Measurements from ENCODE around the gene ZNF776.
"Not testable (repeated sequence)": the region's sequence is repeated elsewhere in the genome, so short reads cannot be mapped to it uniquely, and the experiment has no call there.

ZNF776 gene

GRCh38 chr19:57746580-57747471 is at the start of gene ZNF776:
ZNF776 (plus strand) TSS chr19:57746815; CDS start chr19:57747059, 244 bp downstream.
- peak; percentile 95 for DNase-seq (ENCODE audit: low spot score)

DNA sequence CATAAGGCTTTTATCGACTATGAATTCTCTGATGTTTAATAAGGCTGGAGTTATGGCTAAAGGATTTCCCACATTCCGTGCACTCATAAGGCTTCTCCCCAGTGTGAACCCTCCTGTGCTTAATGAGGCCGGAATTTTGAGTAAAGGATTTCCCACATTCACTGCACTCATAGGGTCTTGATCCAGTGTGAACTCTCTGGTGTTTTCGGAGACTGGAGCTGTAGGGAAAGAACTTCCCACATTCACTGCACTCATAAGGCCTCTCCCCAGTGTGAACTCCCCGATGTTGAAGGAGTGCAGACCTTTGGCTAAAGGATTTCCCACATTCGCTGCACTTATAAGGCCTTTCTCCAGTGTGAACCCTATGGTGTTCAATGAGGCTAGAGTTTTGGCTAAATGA is 45.0 kb upstream of the ZNF776 start:
- DNase-seq (ENCODE audit: low spot score) = no peak

DNA sequence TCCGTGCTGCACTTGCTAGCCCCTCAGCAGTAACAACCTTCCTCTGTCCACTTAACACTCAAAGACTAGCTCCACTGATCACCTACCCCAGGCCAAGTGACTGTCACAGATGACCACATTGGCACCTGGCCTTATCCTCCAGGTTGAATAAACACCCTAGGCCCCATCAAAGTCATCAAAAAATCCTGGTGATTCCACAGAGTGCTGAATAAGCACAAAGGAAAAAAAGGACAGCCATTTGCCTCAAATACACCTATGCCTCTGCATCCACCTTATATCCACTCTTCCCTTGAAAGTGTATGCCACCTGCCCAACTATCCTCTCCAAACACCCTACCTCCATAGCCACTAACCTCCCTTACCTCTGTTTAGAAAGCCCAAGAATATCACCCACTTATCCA is 40.3 kb upstream of the ZNF776 start:
- no peak for DNase-seq (ENCODE audit: low spot score)

DNA sequence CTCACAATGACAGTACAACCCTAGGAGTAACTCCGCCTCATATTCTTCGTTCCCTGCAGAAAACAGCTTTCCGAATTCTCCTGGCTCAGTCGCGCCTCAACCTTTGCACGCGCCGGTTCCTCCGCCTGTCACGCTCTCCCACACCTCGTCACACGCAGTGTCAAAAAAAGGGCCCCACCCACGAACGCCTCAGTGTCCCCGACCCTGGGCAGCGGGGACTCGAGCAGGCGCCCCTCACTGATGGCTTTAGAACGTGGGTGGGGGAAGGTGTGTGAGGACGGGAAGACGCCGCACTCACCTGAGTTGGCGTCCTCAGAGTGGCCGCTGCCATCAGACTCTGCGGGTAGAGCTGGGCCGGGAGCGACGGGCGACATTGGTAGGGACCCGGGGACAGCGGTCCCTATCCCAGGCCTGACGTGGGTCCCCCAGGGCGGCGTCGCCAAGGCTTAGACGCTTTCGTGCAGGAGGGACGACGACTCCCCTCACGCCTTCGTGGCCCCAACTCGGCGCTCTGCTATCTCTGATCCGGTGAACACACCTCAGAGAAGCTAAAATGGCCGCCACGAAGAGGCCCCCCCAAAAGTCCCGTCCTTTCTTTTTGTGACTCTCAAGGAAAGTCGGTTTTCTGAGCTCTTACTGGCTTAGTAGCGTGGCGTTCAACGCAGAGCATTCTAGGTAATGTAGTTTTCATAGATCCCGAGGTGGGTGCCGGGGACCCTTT is 37.8 kb upstream of the ZNF776 start, which contains the start of gene ZNF154:
TSS of gene ZNF154 (minus strand) at position 564 of the 721 bp plus-strand sequence. CDS start at position 331, 233 bp downstream.
- DNase-seq (ENCODE audit: low spot score) = peak; percentile 81

- DNase-seq (ENCODE audit: low spot score) = no peak
Observed at GRCh38 chr19:57709616-57710015, 37.0 kb upstream of the ZNF776 start.

- no peak for DNase-seq (ENCODE audit: low spot score)
Observed at GRCh38 chr19:57712222-57712621, 34.4 kb upstream of the ZNF776 start.

DNA sequence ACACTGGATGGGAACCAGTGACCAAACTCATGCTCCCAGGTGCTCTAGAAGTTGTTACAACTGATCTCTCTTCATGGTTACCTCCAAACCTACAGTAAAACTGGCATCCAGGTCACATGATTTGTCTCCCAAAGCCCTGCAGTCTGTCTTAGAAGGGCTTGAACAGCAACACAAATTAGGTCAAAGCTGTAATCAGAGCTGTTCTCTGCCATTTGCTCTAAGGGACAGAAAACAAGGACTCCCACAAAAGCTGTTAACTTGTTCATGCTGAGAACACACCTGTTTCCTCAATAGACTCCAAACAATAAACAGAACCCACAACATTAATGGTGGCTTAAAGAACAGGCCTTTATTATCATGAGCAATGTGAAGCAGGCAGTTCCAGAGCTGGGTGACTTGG is 27.2 kb upstream of the ZNF776 start:
- DNase-seq (ENCODE audit: low spot score) = no peak

DNA sequence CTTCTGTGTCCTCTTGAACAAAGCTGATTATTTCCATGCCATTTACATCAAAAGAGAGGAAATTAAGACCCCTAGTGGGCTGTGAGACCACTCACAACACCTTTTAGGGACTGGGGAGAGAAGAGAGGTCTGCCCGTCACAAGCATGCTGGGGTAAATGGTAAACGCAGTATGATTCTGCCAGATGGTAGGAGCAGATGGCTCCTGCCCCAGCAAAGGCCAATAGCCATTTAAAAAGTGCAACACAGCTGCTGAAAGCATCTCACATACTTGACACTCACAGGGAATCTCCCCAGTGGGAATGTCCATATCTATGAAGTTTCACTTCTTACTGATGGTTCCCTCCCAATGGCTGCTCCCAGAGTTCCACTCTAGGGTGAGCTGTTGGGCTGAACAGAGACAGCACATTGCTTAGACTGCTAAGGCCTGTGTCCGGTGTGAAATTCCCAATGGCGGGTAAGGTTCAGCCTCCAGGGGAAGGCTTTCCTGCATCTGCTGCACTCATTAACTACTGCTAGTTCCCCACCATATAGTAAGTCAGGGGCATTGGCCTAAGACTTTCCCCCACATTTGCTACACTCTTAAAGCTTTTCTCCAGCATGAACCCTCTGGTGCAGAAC is 26.6 kb upstream of the ZNF776 start:
- no peak for DNase-seq (ENCODE audit: low spot score)

DNA sequence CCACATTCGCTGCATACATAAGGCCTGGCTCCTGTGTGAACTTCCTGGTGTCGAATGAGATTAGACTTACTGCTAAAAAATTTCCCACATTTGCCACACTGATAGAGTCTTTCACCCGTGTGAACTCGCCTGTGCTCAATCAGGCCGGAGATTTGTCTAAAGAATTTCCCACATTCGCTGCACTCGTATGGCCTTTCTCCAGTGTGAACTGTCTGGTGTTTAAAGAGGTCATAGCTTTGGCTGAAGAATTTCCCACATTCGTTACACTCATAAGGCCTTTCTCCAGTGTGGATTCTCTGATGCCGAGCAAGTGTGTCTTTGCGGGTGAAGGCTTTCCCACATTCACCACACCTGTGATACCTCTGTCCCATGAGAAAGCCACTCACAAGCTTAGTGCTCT is 25.7 kb upstream of the ZNF776 start:
- DNase-seq (ENCODE audit: low spot score) = no peak

- not testable (repeated sequence) for DNase-seq (ENCODE audit: low spot score)
Observed at GRCh38 chr19:57738320-57738719, 8.3 kb upstream of the ZNF776 start.

GRCh38 chr19:57738770-57739169 is 7.8 kb upstream of the ZNF776 start:
- not testable (repeated sequence) for DNase-seq (ENCODE audit: low spot score)

GRCh38 chr19:57747472-57747807 is 825 bp downstream of the ZNF776 start:
- DNase-seq (ENCODE audit: low spot score) = no peak

GRCh38 chr19:57748029-57748428 is 1.4 kb downstream of the ZNF776 start:
- DNase-seq (ENCODE audit: low spot score) = no peak

DNA sequence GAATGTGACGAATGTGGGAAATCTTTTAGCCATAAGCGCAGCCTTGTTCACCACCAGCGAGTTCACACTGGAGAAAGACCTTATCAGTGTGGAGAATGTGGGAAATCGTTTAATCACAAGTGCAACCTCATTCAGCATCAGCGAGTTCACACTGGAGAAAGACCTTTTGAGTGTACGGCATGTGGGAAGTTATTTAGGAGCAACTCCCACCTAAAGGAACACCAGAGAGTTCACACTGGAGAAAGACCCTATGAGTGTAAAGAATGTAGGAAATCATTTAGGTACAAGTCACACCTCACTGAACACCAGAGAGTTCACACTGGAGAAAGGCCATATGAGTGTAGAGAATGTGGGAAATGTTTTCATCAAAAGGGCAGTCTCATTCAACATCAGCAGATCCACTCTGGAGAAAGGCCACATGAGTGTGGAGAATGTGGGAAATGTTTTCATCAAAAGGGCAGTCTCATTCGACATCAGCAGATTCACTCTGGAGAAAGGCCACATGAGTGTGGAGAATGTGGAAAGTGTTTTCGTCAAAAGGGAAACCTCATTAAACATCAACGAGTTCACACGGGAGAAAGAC is 7.6 kb downstream of the ZNF776 start:
- DNase-seq (ENCODE audit: low spot score) = no peak

GRCh38 chr19:57755031-57755430 is 8.4 kb downstream of the ZNF776 start:
- DNase-seq (ENCODE audit: low spot score) = no peak

DNA sequence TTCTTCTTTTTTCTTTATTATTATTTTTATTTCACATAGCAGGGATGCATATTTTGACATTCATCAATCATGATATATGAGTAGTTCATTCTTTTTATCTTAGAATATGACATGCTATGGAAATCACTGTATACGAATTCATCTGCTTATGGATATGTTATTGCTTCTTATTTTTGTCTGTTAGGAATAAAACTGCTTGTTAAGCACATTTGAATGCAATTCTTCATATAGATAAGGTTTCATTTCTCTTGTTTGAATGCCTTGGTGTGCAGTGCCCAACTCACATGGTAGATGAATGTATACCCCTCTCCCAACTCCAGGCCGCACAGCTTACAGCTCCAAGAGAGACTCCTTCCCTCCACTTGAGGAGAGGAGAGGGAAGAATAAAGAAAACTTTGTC is 11.3 kb downstream of the ZNF776 start:
- DNase-seq (ENCODE audit: low spot score) = no peak

DNA sequence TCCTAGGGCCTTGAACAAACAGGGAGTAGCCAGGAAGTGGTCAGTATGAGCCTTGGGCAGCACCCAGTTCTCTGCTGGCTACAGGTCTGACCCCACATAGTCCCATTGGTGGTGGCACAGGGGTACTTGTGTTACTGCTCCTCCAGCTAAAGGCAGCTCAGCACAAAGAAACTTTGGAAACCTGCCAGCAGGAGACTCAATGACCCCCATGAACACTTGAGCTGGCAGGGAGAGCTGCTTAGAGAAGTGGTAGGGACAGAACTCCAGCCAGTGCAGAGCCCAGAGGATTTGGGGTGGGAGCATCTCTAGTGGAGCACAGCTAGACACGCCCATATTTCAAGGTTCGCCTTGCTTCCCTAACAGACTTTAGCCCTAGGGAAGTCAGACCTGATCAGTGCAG is 12.5 kb downstream of the ZNF776 start:
- DNase-seq (ENCODE audit: low spot score) = no peak

GRCh38 chr19:57769345-57770131 is 22.9 kb downstream of the ZNF776 start, which contains the start of gene ZNF586:
ZNF586 (plus strand) TSS chr19:57769676; CDS start chr19:57769843, 167 bp downstream.
- peak; percentile 97 for DNase-seq (ENCODE audit: low spot score)

DNA sequence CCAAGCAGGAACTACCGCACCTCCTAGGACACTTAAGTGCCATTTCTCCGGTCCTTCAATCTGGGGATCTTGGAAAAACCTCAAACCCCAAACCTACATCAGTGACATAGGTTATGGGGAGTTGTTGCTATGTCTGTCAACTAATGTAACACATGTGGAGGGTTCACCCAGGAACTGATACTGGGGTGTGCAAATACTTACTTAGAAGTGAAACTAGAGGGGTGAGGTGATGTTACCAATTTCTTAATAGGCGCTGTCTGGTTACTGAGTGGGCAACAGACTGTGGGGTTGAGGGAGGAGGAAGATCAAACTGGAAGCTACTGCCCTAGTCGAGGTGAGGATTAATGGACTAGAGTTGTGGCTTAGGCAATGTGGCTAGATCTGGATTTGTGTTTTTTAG is 24.8 kb downstream of the ZNF776 start:
- DNase-seq (ENCODE audit: low spot score) = no peak

- no peak for DNase-seq (ENCODE audit: low spot score)
Observed at GRCh38 chr19:57773488-57773887, 26.9 kb downstream of the ZNF776 start.

DNA sequence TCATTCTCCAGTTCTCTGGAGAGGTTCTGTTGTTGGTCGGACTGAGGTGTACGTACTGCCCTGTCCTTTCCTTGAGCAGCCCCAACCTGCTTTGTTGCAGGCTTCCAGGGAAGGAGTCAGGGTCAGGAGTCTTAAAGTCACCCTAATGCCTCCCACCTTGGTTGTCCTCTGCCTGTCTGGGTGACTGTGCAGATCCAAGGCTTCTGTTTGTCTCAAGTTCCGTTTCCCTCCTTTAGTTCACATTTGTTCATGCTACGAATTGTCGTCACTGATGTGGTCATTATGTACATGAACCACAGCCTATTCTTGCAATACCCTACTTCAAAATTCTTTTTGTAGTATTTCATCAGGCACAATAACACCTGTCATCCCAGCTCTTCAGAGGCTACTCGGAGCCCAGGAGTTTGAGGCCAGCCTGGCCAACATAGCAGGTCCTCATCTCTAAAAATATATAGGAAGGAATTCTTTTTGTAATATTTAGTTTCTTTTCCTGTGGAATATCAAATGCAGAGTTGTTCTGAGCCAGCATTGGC is 30.2 kb downstream of the ZNF776 start:
- DNase-seq (ENCODE audit: low spot score) = no peak

Measured in AG20443 (cell line).